Measurements from ENCODE around the gene LIX1L.

The LIX1L gene

DNA sequence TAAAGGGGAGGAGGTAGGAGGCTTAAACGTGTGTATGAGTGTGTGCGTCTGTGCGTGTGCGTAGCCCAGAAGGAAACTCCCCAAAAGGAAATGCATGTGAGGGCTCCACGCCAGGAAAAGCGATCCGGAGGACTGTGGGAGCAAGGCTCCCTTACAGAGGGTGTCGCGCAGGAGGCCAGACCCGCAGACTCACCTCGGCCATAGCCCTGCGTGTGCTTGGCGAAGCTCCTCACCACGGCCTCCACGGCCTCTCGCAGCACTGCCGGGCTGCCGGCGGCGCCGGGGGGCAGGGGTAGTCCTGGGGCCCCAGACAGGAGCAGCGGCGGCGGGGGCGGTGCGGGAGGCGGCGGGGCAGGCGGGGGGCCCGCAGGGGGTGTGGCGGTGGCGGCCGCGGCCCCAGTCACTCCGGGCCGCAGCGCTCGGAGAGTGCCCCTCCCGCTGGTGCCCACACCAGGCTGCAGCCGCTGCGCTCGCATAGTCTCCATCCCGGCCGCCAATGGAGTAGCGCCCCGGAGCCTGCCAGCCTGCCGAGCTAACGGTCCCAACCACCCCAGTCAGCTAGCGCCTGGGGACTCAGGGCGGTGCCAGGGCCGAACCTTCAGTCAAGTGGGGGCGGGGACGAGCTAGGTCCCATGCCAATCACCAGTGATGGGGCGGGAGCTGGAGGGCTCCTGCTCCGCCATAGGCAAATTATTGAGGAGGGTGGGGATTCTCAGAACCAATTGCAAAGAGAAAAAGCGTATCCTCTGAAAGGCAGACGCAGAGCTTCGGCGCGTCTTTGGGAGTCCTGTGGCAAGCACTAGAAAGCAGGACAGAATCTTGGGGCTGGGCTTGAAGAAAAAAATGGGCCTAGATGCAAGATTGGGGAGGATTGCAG lies at the start of gene LIX1L:
Gene LIX1L, minus strand, starts transcription at position 575 of the 877 bp plus-strand sequence. Its CDS starts 90 bp downstream, at position 485.
- peak; percentile 53 to 98 (median 93) for DNase-seq

DNA sequence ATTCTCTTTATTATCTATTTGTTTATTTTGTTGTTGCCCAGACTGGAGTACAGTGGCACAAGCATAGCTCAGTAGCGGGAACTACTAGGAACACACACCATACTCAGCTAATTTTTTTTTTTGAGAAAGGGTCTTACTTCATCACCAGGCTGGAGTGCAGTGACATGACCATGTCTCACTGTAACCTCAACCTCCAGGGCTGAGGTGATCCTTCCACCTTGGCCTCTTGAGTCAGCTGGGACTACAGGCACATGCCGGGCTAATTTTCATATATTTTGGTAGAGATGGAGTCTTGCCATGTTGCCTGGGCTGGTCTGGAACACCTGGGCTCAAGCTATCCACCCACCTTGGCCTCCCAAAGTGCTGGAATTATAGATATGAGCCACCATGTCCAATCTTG lies 43.9 kb upstream of the LIX1L start:
- no peak for DNase-seq

DNA sequence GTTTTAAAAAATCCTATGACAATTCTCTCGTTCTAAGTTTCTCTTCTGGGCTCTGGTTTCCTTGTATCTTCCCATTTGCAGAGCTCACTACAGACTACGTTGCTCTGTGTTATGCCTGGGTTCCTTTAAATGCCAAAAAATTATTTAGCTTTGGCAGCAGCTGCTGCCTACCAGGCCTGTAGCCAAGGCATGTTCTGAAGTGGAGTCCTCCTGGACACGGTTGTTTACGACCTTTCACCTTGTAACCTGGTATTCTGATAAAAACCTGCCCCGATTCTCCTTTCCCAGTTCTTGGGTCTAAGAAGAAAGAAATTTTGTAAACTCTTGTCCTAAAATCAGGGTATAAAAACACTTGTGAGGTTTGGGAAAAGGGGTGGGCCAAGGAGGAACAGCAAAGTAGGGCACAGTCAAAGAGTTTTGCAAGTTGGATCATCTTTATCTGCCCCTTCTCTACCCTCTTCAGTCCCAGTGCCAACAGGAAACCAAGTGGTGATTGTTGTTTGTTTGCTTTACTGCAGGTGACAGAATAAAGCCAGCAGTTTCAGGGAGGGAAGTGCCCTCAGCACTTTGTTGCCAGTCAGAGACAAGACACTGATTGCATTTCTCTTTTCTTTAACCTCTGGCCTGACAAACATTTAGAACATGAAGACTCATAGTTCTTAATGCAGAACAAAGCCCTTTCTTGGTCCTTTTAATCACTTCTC lies 41.7 kb upstream of the LIX1L start:
- DNase-seq = peak in 3 of 51 donors; percentile 4 to 16 (median 7)

DNA sequence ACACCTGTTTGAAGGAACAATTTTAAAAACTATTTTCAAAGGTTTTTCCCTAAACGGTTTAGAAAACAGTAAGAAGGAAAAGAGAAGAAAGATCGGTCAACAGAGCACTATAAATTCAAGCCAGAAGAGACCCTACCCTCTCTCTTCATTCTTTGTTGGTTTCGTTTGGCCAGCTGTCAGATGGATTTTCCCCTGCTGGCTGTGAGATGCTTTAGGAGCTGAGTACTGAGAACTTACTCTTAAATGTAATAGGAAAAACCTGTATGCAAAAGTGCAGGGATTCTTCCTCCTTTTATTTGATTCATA lies 39.9 kb upstream of the LIX1L start:
- DNase-seq = peak in 2 of 51 donors; percentile 14 to 36

DNA sequence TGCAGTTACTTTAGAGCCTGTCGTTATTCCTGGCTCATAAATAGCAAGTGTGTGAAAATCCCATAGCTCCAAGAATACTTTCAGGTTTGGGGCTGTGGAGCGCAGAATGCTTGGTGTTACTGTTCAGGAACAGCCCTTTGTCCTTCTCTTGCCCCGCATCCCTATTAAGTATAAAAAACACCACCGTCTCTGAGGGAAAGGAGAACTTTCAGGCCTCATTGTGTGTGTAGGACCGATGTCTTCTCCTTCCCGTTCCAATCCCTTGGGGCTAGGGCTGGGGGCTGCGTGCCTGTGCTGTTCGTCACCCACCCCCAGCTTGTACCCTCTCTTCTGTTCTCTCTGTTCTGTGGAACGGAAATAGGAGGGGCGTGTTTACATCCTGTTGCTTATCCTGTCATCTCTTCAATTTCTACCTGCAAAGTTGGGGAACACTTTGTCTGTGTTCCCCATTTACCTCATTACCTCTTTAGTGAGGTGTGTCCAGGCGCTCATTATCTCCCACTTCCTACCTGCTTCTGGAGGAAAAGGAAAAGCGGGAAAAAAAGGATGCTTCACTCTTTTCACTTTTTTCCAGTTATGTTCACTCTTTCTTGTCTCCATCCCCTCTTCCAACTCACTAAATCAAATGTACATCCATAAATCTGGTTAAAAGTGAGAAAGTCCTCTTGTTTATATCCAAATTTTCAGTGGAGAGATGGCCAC lies 39.4 kb upstream of the LIX1L start:
- DNase-seq = peak in 13 of 51 donors; percentile 8 to 77 (median 50)

DNA sequence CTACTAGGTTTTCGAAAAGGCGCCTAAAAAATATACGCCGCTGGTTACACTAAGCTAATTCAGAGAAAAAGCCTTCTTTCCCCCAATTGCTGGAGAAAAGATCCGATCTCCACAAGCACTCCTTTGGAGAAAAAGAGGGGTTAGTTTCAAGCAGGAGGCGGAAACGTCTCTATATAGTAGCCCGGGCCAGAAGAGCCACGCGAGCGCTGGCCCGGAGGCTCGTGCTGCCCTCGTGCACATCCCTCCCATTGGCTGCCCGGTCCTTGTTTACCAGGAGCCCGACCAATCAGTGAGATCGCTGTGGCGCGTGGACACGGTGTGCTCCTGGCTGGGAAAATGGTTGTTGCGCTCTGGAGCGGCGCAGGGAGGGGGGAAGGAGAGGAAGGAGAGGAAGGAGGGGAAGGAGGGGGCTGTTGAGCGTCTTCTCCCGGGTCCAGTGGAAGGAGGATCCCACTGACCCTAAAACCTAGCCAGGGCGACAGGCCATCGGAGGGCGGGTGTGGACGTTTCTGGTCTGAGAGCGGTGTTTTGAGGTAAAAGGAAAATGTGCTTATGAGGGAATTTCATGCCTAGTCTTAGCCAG lies 38.7 kb upstream of the LIX1L start, which contains the start of gene TXNIP:
Gene TXNIP, minus strand, starts transcription at position 147 of the 583 bp plus-strand sequence. CDS start 313 bp downstream, outside the sequence.
- DNase-seq = peak; percentile 75 to 100 (median 98)

DNA sequence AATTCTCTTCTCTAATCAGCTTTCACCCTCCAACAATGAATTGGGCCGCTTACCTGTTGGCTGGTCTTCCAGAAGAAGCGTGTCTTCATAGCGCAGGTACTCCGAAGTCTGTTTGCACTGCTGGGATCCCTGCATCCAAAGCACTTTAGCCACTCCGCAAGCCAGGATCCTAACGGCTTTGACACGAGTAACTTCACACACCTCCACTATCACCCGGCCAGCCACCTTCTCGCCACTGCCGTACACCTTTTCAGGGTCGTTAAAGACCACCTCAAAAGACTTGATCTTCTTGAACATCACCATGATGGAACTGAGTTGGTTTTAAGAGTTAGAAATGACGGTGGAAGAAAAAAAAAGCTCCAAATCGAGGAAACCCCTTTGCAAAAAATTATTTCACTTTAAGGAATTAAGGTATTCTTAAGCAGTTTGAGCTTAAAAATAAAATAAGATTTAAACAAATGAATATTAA lies 38.2 kb upstream of the LIX1L start:
- peak in 5 of 51 donors; percentile 7 to 35 (median 7) for DNase-seq

DNA sequence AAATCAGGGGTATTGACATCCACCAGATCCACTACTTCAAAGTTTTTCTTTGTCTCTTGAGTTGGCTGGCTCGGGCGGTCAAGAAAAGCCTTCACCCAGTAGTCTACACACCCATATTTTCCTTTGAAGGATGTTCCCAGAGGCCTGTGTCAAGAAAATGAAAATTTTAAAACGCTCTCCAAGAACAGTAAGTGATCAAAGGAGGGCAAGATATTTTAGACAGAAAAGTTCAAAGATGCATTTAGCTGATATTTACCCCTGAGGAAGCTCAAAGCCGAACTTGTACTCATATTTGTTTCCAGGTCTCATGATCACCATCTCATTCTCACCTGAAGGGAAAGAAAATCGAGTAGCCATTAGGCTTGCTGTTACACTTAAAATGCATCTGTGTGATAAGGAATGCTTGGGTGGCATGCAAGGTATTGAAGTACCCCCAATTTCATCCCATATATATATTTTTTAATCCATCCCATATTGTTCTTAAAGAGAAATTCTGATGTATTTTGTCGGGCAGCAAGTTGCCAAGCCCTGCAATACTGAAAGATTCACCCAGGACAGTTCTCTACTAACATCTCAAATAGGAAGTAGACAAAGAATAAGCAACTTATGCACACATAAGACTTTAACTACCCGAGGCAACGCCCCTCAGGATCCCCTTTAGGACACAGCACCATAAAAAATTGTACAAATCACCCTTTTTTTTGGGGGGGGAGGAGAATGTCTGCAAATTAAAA lies 37.5 kb upstream of the LIX1L start:
- peak in 1 of 51 donors; percentile 35 for DNase-seq

DNA sequence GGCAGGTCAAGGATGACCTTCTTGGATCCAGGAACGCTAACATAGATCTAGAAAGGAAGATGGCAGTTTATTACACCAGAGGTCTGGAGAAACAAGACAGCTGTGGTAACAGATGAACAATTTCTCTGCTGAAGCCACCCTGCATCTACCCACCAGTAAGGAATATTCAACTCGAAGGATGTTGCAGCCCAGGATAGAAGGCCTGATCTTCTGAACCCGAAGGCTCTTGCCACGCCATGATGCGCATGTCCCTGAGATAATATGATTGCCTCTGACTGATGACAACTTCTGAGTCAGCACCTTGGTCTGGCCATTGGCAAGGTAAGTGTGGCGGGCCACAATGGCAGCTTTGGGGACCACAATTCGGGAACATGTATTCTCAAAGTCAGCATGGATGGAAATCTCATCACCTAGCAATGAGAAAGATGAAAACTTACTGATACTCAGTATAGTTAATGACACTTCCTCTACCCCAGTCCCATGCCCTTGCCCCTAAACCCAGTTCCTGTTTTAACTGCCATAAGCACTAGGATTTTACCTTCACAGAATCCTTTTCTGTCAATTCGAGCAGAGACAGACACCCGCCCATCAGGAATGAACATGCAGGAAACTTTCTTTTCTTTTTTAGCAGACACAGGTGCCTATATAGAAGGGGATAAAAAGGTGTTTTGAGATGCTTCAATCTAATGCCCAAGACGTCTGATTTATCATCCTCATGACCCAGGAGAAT lies 36.7 kb upstream of the LIX1L start:
- peak in 1 of 51 donors; percentile 22 for DNase-seq

DNA sequence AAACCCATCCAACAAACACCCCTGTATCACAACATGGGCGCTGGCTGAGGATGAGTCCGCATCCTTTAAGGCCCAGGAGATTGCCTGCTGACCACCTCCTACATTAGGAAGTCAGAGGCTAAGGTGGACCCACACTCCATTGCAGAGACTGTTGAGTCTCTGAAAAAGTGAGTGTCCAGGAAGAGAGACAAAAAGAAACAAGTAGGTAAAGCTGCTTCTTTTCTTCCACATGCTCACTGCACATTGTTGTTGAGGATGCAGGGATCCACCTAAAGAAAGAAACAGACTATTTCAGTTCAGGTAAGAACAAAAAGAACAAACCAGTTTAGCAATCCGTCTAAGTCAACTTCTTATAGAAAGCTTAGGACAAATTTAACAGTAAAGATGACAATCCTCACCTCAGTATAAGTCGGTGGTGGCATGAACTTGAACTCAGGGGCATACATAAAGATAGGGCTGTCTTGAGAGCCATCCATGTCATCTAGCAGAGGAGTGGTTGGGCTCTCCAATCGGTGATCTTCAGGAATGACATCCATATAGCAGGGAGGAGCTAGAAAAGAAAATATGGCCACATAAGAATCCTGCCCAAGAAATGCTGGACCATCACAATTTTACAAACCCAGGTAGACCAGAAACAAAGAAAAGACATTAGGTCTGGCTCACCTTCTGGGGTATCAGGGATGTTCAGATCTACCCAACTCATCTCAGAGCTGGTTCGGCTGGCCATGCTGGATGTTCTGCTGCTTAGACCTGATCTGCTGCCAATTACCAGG lies 36.0 kb upstream of the LIX1L start:
- DNase-seq = peak in 1 of 51 donors; percentile 8

DNA sequence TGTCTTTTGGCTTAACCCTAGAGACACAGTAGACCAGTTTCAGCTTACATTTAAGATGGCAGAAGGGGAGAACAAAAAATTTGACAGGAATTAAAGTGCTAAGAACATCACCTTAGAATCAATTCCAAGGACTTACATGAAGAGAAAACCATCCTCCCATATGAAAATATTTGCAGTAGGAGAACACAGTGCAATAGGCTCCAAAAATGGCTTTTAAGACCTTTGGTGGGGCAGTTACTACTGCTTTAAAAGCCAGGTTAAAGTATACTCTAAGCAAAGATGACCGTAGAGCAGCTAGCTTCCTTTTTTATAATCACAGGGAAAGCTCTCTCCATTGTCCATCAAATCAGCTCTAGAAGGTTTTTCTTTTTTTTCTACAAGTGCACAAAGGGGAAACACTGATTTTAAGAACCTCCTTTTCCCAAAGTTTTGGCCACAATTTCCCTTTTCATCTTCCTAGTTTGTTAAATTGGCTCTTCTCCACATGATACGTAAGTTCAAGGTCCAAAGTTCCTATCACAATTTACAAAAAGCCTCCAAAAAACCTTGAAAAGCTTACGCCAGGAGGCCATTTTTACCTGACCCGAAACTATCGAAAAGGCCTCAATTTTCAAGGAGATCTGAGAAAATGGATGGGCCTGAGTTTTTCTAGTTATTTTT lies 35.3 kb upstream of the LIX1L start:
- no peak for DNase-seq

DNA sequence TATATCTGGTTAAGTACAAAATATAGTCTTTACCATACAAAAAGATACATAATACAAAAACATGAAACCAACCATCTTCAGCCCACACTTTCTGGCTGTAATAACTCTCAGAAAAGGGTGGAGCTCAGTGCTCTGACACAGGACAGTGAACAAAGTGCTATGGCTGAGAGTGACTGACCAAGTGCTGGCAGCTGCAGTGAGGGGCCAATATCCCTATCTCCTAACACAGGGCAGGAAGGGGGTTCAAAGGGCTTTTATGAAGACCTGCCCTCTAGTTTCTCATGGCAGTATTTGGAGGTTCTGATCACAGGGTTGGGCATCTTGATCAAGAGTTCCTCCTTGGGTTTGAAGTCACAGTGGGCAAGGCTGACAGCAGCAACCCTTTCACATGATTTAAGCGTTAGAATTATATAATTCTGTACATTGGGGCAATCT lies 34.7 kb upstream of the LIX1L start:
- no peak for DNase-seq

DNA sequence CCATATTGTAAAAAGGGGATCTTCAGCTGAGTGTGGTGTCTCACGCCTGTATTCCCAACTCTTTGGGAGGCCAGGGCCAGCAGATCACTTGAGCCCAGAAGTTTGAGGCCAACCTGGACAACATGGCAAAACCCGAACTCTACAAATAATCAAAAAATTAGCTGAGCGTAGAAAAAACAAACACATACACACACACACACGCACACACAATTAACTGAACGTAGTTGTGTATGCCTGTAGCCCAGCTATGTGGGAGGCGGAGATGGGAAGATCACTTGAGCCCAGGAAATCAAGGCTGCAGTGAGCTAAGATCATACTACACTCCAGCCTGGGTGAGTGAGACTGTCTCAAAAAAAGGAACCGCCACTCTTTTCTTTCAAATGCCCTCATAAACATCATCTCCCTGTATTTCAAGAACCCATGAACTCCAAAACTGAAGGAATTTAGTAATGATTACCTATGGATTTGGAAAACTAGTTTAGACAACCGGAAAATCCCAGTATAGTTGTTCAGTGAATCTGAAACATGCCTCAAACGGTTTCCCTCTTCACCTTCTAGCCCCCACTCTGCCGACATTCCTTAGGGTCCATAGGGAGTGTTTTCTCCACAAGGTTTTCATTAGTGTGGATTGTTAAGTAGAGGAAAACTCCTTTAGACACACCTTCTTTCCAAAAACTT lies 34.1 kb upstream of the LIX1L start:
- DNase-seq = no peak

DNA sequence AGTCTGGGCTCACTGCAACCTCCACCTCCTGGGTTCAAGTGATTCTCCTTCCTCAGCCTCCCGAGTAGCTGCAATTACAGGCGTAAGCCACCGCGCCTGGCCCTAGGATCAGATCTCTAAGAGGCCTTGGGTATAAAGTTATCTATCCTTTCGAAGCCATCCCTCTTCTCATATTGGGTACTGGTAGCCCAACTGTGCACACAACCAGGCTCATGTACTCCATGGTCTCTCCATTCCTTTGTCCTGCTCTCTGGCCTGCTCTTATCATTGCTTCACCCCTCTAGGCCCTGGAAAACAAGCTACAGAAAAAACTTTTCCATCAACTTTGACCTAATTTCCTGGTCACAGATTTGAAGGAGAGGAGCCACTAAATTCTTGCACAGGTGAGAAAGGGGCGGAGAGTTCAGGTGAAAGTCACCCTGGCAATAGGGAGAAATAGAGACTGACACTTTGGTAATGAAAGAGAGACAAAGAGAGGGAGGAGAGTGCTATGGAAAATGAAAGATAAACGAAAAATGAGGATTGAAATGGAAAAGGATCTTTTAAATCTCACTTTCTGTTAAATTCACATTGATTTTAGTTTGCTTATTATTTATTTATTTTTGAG lies 32.5 kb upstream of the LIX1L start:
- DNase-seq = no peak

DNA sequence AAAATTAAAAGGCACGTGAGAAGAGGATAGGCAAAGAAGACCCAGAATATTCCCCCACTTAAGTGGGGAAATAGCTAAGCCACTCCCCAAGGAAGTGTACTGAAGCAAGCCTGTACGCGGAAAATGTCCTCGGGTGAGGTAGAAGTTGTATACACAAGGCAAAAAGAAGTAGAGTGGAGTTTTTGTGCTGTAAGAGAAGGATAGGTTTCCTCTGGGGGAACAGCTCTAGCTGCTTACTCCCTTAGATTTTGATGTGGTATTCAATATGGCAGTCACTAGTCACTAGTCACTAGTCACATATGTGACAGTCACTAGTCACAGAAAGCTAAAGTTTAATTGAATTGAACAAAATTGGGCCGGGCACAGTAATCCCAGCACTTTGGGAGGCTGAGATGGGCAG lies 31.0 kb upstream of the LIX1L start:
- no peak for DNase-seq

DNA sequence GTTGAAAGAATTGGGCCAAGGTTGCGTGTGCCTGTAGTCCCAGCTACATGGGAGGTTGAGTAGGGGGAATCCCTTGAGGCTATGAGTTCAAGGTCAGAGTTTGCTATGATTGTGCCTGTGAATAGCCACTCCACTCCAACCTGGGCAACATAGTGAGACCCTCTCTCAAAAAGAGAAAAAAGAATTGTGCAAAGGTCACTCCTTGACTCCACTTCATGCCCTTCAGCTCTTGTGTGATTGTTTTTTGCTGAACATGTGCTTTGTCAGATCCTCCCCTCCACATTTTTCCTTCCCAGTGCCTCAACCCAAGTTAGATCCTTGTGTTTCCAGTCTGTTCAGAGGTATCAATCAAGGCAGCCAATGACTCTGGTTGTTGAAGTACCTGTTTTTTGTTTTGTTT lies 30.1 kb upstream of the LIX1L start:
- no peak for DNase-seq

DNA sequence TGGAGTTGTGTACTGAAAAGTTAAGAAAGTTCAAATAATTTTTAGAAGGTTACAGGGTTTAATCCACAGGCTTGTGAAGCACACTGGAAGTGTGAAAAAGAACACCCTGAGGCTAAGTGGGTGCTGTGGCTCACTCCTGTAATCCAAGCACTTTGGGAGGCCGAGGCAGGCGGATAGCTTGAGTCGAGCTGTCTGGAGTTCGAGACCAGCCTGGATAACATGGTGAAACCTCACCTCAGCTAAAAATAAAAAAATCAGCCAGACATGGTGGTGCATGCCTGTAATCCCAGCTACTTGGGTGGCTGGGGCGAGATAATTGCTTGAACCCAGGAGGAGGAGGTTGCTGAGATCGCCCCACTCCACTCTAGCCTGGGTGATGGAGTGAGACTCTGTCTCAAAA lies 28.7 kb upstream of the LIX1L start:
- no peak for DNase-seq
